H1 (cell line): ENCODE data around the gene KDSR. TPM values are rescaled to one million over a fixed set of nuclear protein-coding genes. Genes with fewer than 3 reads are reported as not detected.

Experiments
- CTCF ChIA-PET: fragments of 300-600 bp; sonication (Branson Sonifier 250); formaldehyde crosslinking; loops from one replicate; lab custom pipeline; 2021; ENCODE audit not compliant: partially characterized antibody; lab: Charles Lee
- POLR2A ChIA-PET: fragments of 300-600 bp; sonication (Branson Sonifier 250); formaldehyde crosslinking; loops from one replicate; lab custom pipeline; 2021; ENCODE audit warnings: inconsistent platforms; ENCODE audit not compliant: partially characterized antibody; lab: Charles Lee
- DNase-seq, 2 experiments: peaks; one replicate each; pipeline versions ENCODE4 v3.0.0 to v3.0.0-alpha.2; 2010 to 2022; ENCODE audit warnings: low spot score in 2 of 2, low read depth in 1 of 2, mixed read lengths in 1 of 2
- FAIRE-seq: peaks from 2 replicates; lab custom pipeline; 2011; peaks lifted over from hg19 to GRCh38; lab: Jason Lieb, UNC
- H2AFZ ChIP-seq: 2 replicates; pipeline ENCODE4 v1.8.1; 2012; ENCODE audit warnings: low read length, inconsistent platforms
- H2AK5ac ChIP-seq: 2 replicates; pipeline ENCODE4 v1.6.1; 2013; ENCODE audit warnings: low read depth, low read length
- H2BK120ac ChIP-seq: replicated peaks from 2 replicates; pipeline ENCODE3; 2013; ENCODE audit warnings: low read depth, low read length, inconsistent platforms
- H2BK12ac ChIP-seq: 2 replicates; pipeline ENCODE4 v1.6.1; 2013; ENCODE audit warnings: low read depth, low read length
- H2BK15ac ChIP-seq: 2 replicates; pipeline ENCODE4 v1.6.1; 2013; ENCODE audit warnings: low read length
- H2BK20ac ChIP-seq: 2 replicates; pipeline ENCODE4 v1.6.1; 2013; ENCODE audit warnings: low read length
- H2BK5ac ChIP-seq: 2 replicates; pipeline ENCODE4 v1.6.1; 2013; ENCODE audit warnings: low read depth, low read length
- H3K14ac ChIP-seq: 2 replicates; pipeline ENCODE4 v1.6.1; 2013; ENCODE audit warnings: inconsistent platforms; ENCODE audit not compliant: insufficient read length
- H3K18ac ChIP-seq: 2 replicates; pipeline ENCODE4 v1.6.1; 2013; ENCODE audit warnings: low read length; ENCODE audit errors: extremely low read depth
- H3K23ac ChIP-seq: 2 replicates; pipeline ENCODE4 v1.6.1; 2013; ENCODE audit warnings: inconsistent platforms; ENCODE audit not compliant: insufficient read length
- H3K23me2 ChIP-seq: 2 replicates; pipeline ENCODE4 v1.6.1; 2013; ENCODE audit warnings: low read depth, low read length
- H3K27ac ChIP-seq: 2 replicates; pipeline ENCODE4 v1.6.1; 2011; ENCODE audit warnings: low read depth, low read length, inconsistent platforms
- H3K27me3 ChIP-seq, 4 experiments: replicated peaks in 1 of 4; 1 replicate in 1 of 4; 2 replicates in 3 of 4; pipeline versions ENCODE4 v1.6.1 to v1.8.1; 2011 to 2013; ENCODE audit warnings: low read length in 3 of 4, mild to moderate bottlenecking in 3 of 4, inconsistent platforms in 2 of 4, mixed read lengths in 2 of 4, moderate library complexity in 1 of 4; ENCODE audit not compliant: control insufficient read depth in 3 of 4, insufficient read depth in 3 of 4; ENCODE audit errors: extremely low read depth in 1 of 4
- H3K36me3 ChIP-seq, 4 experiments: 2 replicates each; pipeline versions ENCODE4 v1.6.1 to v1.8.1; 2011 to 2013; ENCODE audit warnings: mild to moderate bottlenecking in 4 of 4, low read length in 3 of 4, moderate library complexity in 2 of 4, control low read depth in 1 of 4, inconsistent platforms in 1 of 4; ENCODE audit not compliant: insufficient read depth in 4 of 4, control insufficient read depth in 2 of 4
- H3K4ac ChIP-seq: replicated peaks from 2 replicates; pipeline ENCODE3; 2013; ENCODE audit warnings: low read length, low read depth, mixed read lengths, inconsistent platforms; ENCODE audit not compliant: insufficient read length
- H3K4me1 ChIP-seq, 4 experiments: replicated peaks in 1 of 4; 1 replicate in 1 of 4; 2 replicates in 3 of 4; pipeline versions ENCODE4 v1.6.1 to v1.8.1; 2011 to 2013; ENCODE audit warnings: low read length in 3 of 4, inconsistent platforms in 2 of 4, mixed read lengths in 1 of 4; ENCODE audit not compliant: insufficient read depth in 4 of 4, control insufficient read depth in 3 of 4
- H3K4me2 ChIP-seq, 2 experiments: 2 replicates each; pipeline versions ENCODE4 v1.6.1 to v1.8.1; 2011 to 2013; ENCODE audit warnings: low read depth in 2 of 2, low read length in 2 of 2, control low read depth in 1 of 2, inconsistent platforms in 1 of 2, mild to moderate bottlenecking in 1 of 2; ENCODE audit not compliant: insufficient read depth in 1 of 2
- H3K4me3 ChIP-seq, 4 experiments: fragments of 200-600, 300-600 bp in 1 of 4; sonication (generic), shearing (Covaris generic), sonication (Bioruptor Twin) in 1 of 4; 2 replicates each; pipeline versions ENCODE4 v1.5.1 to v1.8.1; 2011 to 2016; ENCODE audit warnings: low read length in 4 of 4, low read depth in 3 of 4, control low read depth in 2 of 4, inconsistent platforms in 2 of 4, mild to moderate bottlenecking in 2 of 4, mixed read lengths in 1 of 4, moderate library complexity in 1 of 4; ENCODE audit not compliant: insufficient read depth in 2 of 4; ENCODE audit errors: extremely low read depth in 1 of 4
- H3K56ac ChIP-seq: replicated peaks from 2 replicates; pipeline ENCODE3; 2013; ENCODE audit warnings: low read depth, mild to moderate bottlenecking, mixed read lengths, low read length, inconsistent platforms; ENCODE audit not compliant: insufficient read length
- H3K79me1 ChIP-seq: 2 replicates; pipeline ENCODE4 v1.6.1; 2013; ENCODE audit warnings: low read depth, low read length, control low read depth
- H3K79me2 ChIP-seq, 2 experiments: 2 replicates each; pipeline versions ENCODE4 v1.6.1 to v1.8.1; 2012 to 2013; ENCODE audit warnings: low read length in 2 of 2, mild to moderate bottlenecking in 2 of 2, inconsistent platforms in 1 of 2; ENCODE audit not compliant: insufficient read depth in 2 of 2, control insufficient read depth in 1 of 2
- H3K9ac ChIP-seq, 4 experiments: replicated peaks in 1 of 4; 1 replicate in 1 of 4; 2 replicates in 3 of 4; pipeline versions ENCODE4 v1.6.1 to v1.8.1; 2011 to 2013; ENCODE audit warnings: low read depth in 3 of 4, low read length in 3 of 4, control low read depth in 2 of 4, mild to moderate bottlenecking in 2 of 4, moderate library complexity in 2 of 4, inconsistent platforms in 1 of 4; ENCODE audit errors: extremely low read depth in 1 of 4
- H3K9me3 ChIP-seq, 2 experiments: 2 replicates each; pipeline versions ENCODE4 v1.6.1 to v1.8.1; 2012 to 2013; ENCODE audit warnings: mild to moderate bottlenecking in 2 of 2, moderate library complexity in 2 of 2, control low read depth in 1 of 2, inconsistent platforms in 1 of 2, low read depth in 1 of 2, low read length in 1 of 2, mixed read lengths in 1 of 2; ENCODE audit not compliant: insufficient read depth in 2 of 2
- H4K20me1 ChIP-seq, 2 experiments: replicated peaks in 1 of 2; 2 replicates each; pipeline versions ENCODE3 to v1.8.1; 2011 to 2013; ENCODE audit warnings: inconsistent platforms in 2 of 2, low read length in 2 of 2, mild to moderate bottlenecking in 1 of 2; ENCODE audit not compliant: insufficient read depth in 2 of 2, control insufficient read depth in 1 of 2
- H4K5ac ChIP-seq: 2 replicates; pipeline ENCODE4 v1.6.1; 2013; ENCODE audit warnings: low read length, low read depth, mixed read lengths, inconsistent platforms; ENCODE audit not compliant: insufficient read length
- H4K8ac ChIP-seq: 2 replicates; pipeline ENCODE4 v1.8.0; 2013; ENCODE audit warnings: mild to moderate bottlenecking, moderate library complexity, low read length, inconsistent platforms; ENCODE audit not compliant: insufficient read depth; ENCODE audit errors: extremely low read depth
- H4K91ac ChIP-seq: replicated peaks from 2 replicates; pipeline ENCODE3; 2013; ENCODE audit warnings: low read length, mixed read lengths, inconsistent platforms; ENCODE audit not compliant: insufficient read length
- ATF2 ChIP-seq: IDR thresholded peaks from 2 replicates; pipeline ENCODE4 v1.6.1; 2012; ENCODE audit warnings: low read length, inconsistent platforms
- BACH1 ChIP-seq: IDR thresholded peaks from 2 replicates; pipeline ENCODE4 v1.6.1; 2012; ENCODE audit warnings: low read length, improper control_type of control experiment
- BCL11A ChIP-seq, 2 experiments: IDR thresholded peaks; one replicate each; pipeline ENCODE4 v1.6.1; 2011; ENCODE audit warnings: low read depth in 2 of 2, low read length in 2 of 2, mild to moderate bottlenecking in 2 of 2
- CEBPB ChIP-seq: IDR thresholded peaks from 2 replicates; pipeline ENCODE4 v1.6.1; 2012; ENCODE audit warnings: low read depth, low read length
- CREB1 ChIP-seq: IDR thresholded peaks from 2 replicates; pipeline ENCODE4 v1.6.1; 2012; ENCODE audit warnings: inconsistent platforms
- EP300 ChIP-seq, 2 experiments: IDR thresholded peaks; 1 replicate in 1 of 2; 2 replicates in 1 of 2; pipeline ENCODE4 v1.6.1; 2011 to 2012; ENCODE audit warnings: low read depth in 2 of 2, low read length in 2 of 2, mild to moderate bottlenecking in 2 of 2, borderline replicate concordance in 1 of 2, inconsistent platforms in 1 of 2, moderate library complexity in 1 of 2
- FOSL1 ChIP-seq: IDR thresholded peaks from 2 replicates; pipeline ENCODE4 v1.6.1; 2011; ENCODE audit warnings: mild to moderate bottlenecking, low read depth, low read length, moderate library complexity; ENCODE audit not compliant: insufficient read depth
- HDAC2 ChIP-seq, 2 experiments: fragments of 300-600 bp in 1 of 2; sonication (generic) in 1 of 2; IDR thresholded peaks; 2 replicates each; pipeline ENCODE4 v1.6.1; 2011 to 2012; ENCODE audit warnings: low read depth in 2 of 2, low read length in 2 of 2, mild to moderate bottlenecking in 2 of 2, moderate library complexity in 2 of 2, borderline replicate concordance in 1 of 2, inconsistent platforms in 1 of 2
- MAFK ChIP-seq: IDR thresholded peaks from 2 replicates; pipeline ENCODE4 v1.6.1; 2012; ENCODE audit warnings: low read depth, mild to moderate bottlenecking, improper control_type of control experiment, low read length
- NRF1 ChIP-seq: IDR thresholded peaks from 2 replicates; pipeline ENCODE4 v1.6.1; 2011; ENCODE audit warnings: mild to moderate bottlenecking, low read depth, low read length, improper control_type of control experiment
- POLR2A ChIP-seq, 2 experiments: IDR thresholded peaks; 1 replicate in 1 of 2; 2 replicates in 1 of 2; pipeline ENCODE4 v1.6.1; 2011; ENCODE audit warnings: low read depth in 2 of 2, low read length in 2 of 2, mild to moderate bottlenecking in 2 of 2; ENCODE audit errors: control extremely low read depth in 1 of 2
- SIRT6 ChIP-seq: IDR thresholded peaks from one replicate; pipeline ENCODE4 v1.7.1; 2012; ENCODE audit warnings: low read length, inconsistent platforms
- SRF ChIP-seq: IDR thresholded peaks from 2 replicates; pipeline ENCODE4 v1.6.1; 2011; ENCODE audit warnings: mild to moderate bottlenecking, low read depth, low read length, moderate library complexity
- WGBS, 2 experiments: shearing (Covaris generic) in 1 of 2; methylation state at CpG; one replicate each; pipeline versions ENCODE4 v1.1.6 to v1.1.7; 2013 to 2015; ENCODE audit warnings: low lambda C conversion rate in 2 of 2, mixed read lengths in 2 of 2, inconsistent platforms in 1 of 2, low coverage in 1 of 2, missing lambda C conversion rate in 1 of 2; ENCODE audit not compliant: insufficient replicate concordance in 2 of 2, insufficient coverage in 1 of 2, insufficient read length in 1 of 2; ENCODE audit errors: extremely low coverage in 1 of 2, missing lambda C conversion rate in 1 of 2; 5-methylcytosine and 5-hydroxymethylcytosine counted together
- polyA plus RNA-seq, 7 experiments: library from polyadenylated mRNA; depleted of rRNA in 3 of 7; stranded (reverse) in 5 of 7; unstranded in 2 of 7; fragments of >200 nt in 5 of 7; fragments of 200-250 nt in 2 of 7; gene quantifications; 1 replicate in 5 of 7; 2 replicates in 1 of 7; 4 replicates in 1 of 7; pipeline versions ENCODE4 v1.2.1 to v1.2.3, GENCODE V29; 2011 to 2013; ENCODE audit warnings: missing spikeins in 2 of 7, mixed read lengths in 2 of 7
- total RNA-seq: library from RNA; stranded (reverse); fragmentation: NEBNext Ultra II Directional; extraction: Animal tissue kit (Norgen Biotek cat#: 25700); gene quantifications from 2 replicates; pipeline ENCODE4 v1.2.1, GENCODE V29; 2021

Gene KDSR
- total and polyA plus RNA-seq, 2 of the 8 experiments (the other 6 are each of a cell fraction or from before 2014, with no cell fraction given), result 12.4 to 50.5 TPM

DNA sequence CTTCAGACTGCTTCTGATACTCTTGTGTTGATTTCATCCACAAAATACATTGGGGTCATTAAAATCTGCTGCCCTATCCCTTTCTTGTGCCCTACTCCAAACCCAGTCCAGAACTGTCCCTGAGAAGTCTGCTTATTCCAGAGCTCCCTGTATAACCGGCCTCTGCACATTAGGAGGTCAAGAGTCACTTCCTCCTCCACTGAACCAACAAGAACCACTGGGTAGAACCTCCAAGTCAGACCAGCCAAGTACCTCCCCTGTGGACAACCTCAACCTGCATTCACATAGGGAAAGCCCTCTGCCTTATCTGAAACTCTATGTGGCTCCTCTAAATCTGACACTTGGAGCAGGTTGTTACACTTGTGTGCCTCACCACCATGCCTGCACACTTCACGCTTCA is 22.1 kb downstream of the KDSR start:
- no peak overlapping the region for H3K56ac ChIP-seq
- H3K9me3 ChIP-seq, result no peaks in the 10 kb centered on the region
- no peak overlapping the region for H2BK15ac ChIP-seq
- H3K79me2 ChIP-seq, result no peaks in the 10 kb centered on the region
- H2BK12ac ChIP-seq, result no peak overlapping the region
- no peak overlapping the region for H3K4me2 ChIP-seq
- H2BK20ac ChIP-seq, result no peak overlapping the region
- no peaks in the 10 kb centered on the region for H3K27me3 ChIP-seq
- no peak overlapping the region for H2AFZ ChIP-seq
- ChIA-PET CTCF (interaction anchor here (1.2 to 9.1 kb wide), 3 partner anchors 8 to 95 kb away, joined by 4 to 96 read pairs (median 10); no protein-coding TSS in a partner anchor), POLR2A (no interaction called here)
- H3K79me1 ChIP-seq, result no peaks in the 10 kb centered on the region
- H4K5ac ChIP-seq, result no peak overlapping the region
- no peak overlapping the region for H4K91ac ChIP-seq
- H3K36me3 ChIP-seq, result peaks cover 3 to 48% (median 28%) of the 10 kb centered on the region in 4 experiments; a peak in 7 of 8 replicates
- H2AK5ac ChIP-seq, result no peak overlapping the region
- H3K23me2 ChIP-seq, result no peaks in the 10 kb centered on the region; the same call in 1 of the 2 replicates
- H3K4me3 ChIP-seq, result no peak overlapping the region
- no peak overlapping the region for H3K14ac ChIP-seq
- no peak overlapping the region for H3K9ac ChIP-seq
- H3K18ac ChIP-seq, result no peak overlapping the region
- FAIRE-seq (no peak), DNase-seq (no peak)
- no peak overlapping the region for H3K4ac ChIP-seq
- H3K4me1 ChIP-seq, result peaks cover 0 to 7% (median 2%) of the 10 kb centered on the region in 4 experiments; a peak in 3 of 7 replicates
- H4K8ac ChIP-seq, result no peak overlapping the region
- WGBS, 2 experiments, result 90% methylated on average over 2 of the region's 2 CpGs; no CpG with 5 or more reads in 1 of the 2 experiments
- no peak overlapping the region for H2BK120ac ChIP-seq
- no peak overlapping the region for H2BK5ac ChIP-seq
- H3K23ac ChIP-seq, result no peak overlapping the region
- H4K20me1 ChIP-seq, result no peaks in the 10 kb centered on the region
- no peak overlapping the region for H3K27ac ChIP-seq
- TF ChIP-seq ATF2 (no peak), FOSL1 (no peak), BCL11A (IDR thresholded peaks at IDR 0.05; ENCODE audit: low read depth in 2 of 2, low read length in 2 of 2) (no peak), CREB1 (no peak), MAFK (no peak), NRF1 (no peak), POLR2A (IDR thresholded peaks at IDR 0.05; ENCODE audit: control extremely low read depth in 1 of 2, low read depth in 2 of 2, low read length in 2 of 2) (no peak), HDAC2 (IDR thresholded peaks at IDR 0.05; ENCODE audit: borderline replicate concordance in 1 of 2, low read depth in 2 of 2, low read length in 2 of 2) (no peak), CEBPB (no peak), BACH1 (no peak), EP300 (IDR thresholded peaks at IDR 0.05; ENCODE audit: borderline replicate concordance in 1 of 2, low read depth in 2 of 2, low read length in 2 of 2) (no peak), SIRT6 (no peak), SRF (no peak)
